H9 (cell line): Measurements from ENCODE around the gene DNAH5. TPM values are rescaled to one million over a fixed set of nuclear protein-coding genes. Genes with fewer than 3 reads are reported as not detected.

ENCODE experiments used
- DNase-seq: peaks from one replicate; pipeline ENCODE4 v3.0.0-alpha.2; 2017
- H2AFZ ChIP-seq: one replicate; pipeline ENCODE4 v1.6.1; 2013; ENCODE audit warnings: mild to moderate bottlenecking, low read length, control low read depth, moderate library complexity
- H2AK5ac ChIP-seq: 2 replicates; pipeline ENCODE4 v1.6.1; 2013; ENCODE audit warnings: low read length, control low read depth, mixed read lengths; ENCODE audit not compliant: insufficient read length
- H2BK120ac ChIP-seq: one replicate; pipeline ENCODE4 v1.6.1; 2013; ENCODE audit warnings: low read depth, mild to moderate bottlenecking, low read length, control low read depth, inconsistent platforms; ENCODE audit not compliant: poor library complexity, severe bottlenecking
- H2BK12ac ChIP-seq: 2 replicates; pipeline ENCODE4 v1.6.1; 2013; ENCODE audit warnings: low read length, control low read depth, mixed read lengths, low read depth; ENCODE audit not compliant: insufficient read length
- H2BK15ac ChIP-seq: 2 replicates; pipeline ENCODE4 v1.6.1; 2013; ENCODE audit warnings: low read depth, low read length, control low read depth
- H2BK20ac ChIP-seq: one replicate; pipeline ENCODE4 v1.6.1; 2013; ENCODE audit warnings: low read depth, mild to moderate bottlenecking, low read length, control low read depth, inconsistent platforms; ENCODE audit not compliant: poor library complexity, severe bottlenecking
- H2BK5ac ChIP-seq: 2 replicates; pipeline ENCODE4 v1.6.1; 2013; ENCODE audit warnings: low read length, control low read depth, mixed read lengths; ENCODE audit not compliant: insufficient read length
- H3K14ac ChIP-seq: 2 replicates; pipeline ENCODE4 v1.6.1; 2013; ENCODE audit warnings: low read length, control low read depth; ENCODE audit not compliant: insufficient read depth
- H3K18ac ChIP-seq: 2 replicates; pipeline ENCODE4 v1.6.1; 2013; ENCODE audit warnings: low read depth, mild to moderate bottlenecking, mixed read lengths, low read length, control low read depth; ENCODE audit not compliant: insufficient read length
- H3K23ac ChIP-seq: 2 replicates; pipeline ENCODE4 v1.6.1; 2013; ENCODE audit warnings: low read length, control low read depth, mixed read lengths, low read depth; ENCODE audit not compliant: insufficient read length
- H3K23me2 ChIP-seq: 2 replicates; pipeline ENCODE4 v1.6.1; 2013; ENCODE audit warnings: low read depth, mild to moderate bottlenecking, mixed read lengths, low read length, control low read depth; ENCODE audit not compliant: insufficient read length, poor library complexity, severe bottlenecking
- H3K27ac ChIP-seq: 2 replicates; pipeline ENCODE4 v1.5.1; 2013; ENCODE audit warnings: low read length, control low read depth, mixed read lengths, low read depth; ENCODE audit not compliant: insufficient read length
- H3K27me3 ChIP-seq: 2 replicates; pipeline ENCODE4 v1.6.1; 2013; ENCODE audit warnings: low read length, control low read depth, inconsistent platforms; ENCODE audit not compliant: insufficient read depth
- H3K4ac ChIP-seq: 2 replicates; pipeline ENCODE4 v1.6.1; 2013; ENCODE audit warnings: low read depth, mild to moderate bottlenecking, control low read depth, inconsistent platforms, low read length, moderate library complexity
- H3K4me1 ChIP-seq: 2 replicates; pipeline ENCODE4 v1.6.1; 2013; ENCODE audit warnings: low read length, control low read depth, inconsistent platforms; ENCODE audit not compliant: insufficient read depth
- H3K4me2 ChIP-seq: 2 replicates; pipeline ENCODE4 v1.6.1; 2013; ENCODE audit warnings: low read length, control low read depth, mixed read lengths; ENCODE audit not compliant: insufficient read length, insufficient read depth
- H3K56ac ChIP-seq: 2 replicates; pipeline ENCODE4 v1.6.1; 2013; ENCODE audit warnings: low read depth, mild to moderate bottlenecking, mixed read lengths, low read length, control low read depth; ENCODE audit not compliant: insufficient read length
- H3K79me1 ChIP-seq: 2 replicates; pipeline ENCODE4 v1.6.1; 2013; ENCODE audit warnings: low read depth, mild to moderate bottlenecking, moderate library complexity, low read length, control low read depth, inconsistent platforms; ENCODE audit not compliant: insufficient read depth, poor library complexity, severe bottlenecking
- H3K79me2 ChIP-seq: 2 replicates; pipeline ENCODE4 v1.6.1; 2013; ENCODE audit warnings: low read length, control low read depth, inconsistent platforms; ENCODE audit not compliant: insufficient read depth
- H3K9ac ChIP-seq: 2 replicates; pipeline ENCODE4 v1.6.1; 2013; ENCODE audit warnings: low read length, control low read depth, mixed read lengths; ENCODE audit not compliant: insufficient read length; ENCODE audit errors: extremely low read depth
- H3K9me3 ChIP-seq: one replicate; pipeline ENCODE4 v1.6.1; 2013; ENCODE audit warnings: low read depth, low read length, inconsistent platforms; ENCODE audit not compliant: control insufficient read depth
- H3T11ph ChIP-seq: one replicate; pipeline ENCODE4 v1.6.1; 2013; ENCODE audit warnings: mild to moderate bottlenecking, low read length, control low read depth, inconsistent platforms
- H4K20me1 ChIP-seq: one replicate; pipeline ENCODE4 v1.6.1; 2013; ENCODE audit not compliant: control insufficient read depth, insufficient read length, insufficient read depth
- H4K5ac ChIP-seq: 2 replicates; pipeline ENCODE4 v1.6.1; 2013; ENCODE audit warnings: low read depth, mild to moderate bottlenecking, mixed read lengths, low read length, control low read depth; ENCODE audit not compliant: insufficient read length
- H4K8ac ChIP-seq: replicated peaks from 2 replicates; pipeline ENCODE4 v1.6.1; 2013; ENCODE audit warnings: low read length, control low read depth, mixed read lengths, low read depth; ENCODE audit not compliant: insufficient read length
- H4K91ac ChIP-seq: 2 replicates; pipeline ENCODE4 v1.6.1; 2013; ENCODE audit warnings: low read depth, mild to moderate bottlenecking, moderate library complexity, mixed read lengths, low read length, control low read depth; ENCODE audit not compliant: insufficient read length
- H3K27ac Mint-ChIP-seq, 3 experiments: 2 replicates in 2 of 3; 3 replicates in 1 of 3; pipeline ENCODE4 v1.8.0; 2020 to 2021; ENCODE audit warnings: mixed read lengths in 3 of 3, mild to moderate bottlenecking in 1 of 3, moderate library complexity in 1 of 3
- H3K27me3 Mint-ChIP-seq: 2 replicates; pipeline ENCODE4 v1.8.0; 2021; ENCODE audit warnings: low read depth, mild to moderate bottlenecking, moderate library complexity, mixed read lengths
- H3K36me3 Mint-ChIP-seq, 3 experiments: 2 replicates in 2 of 3; 3 replicates in 1 of 3; pipeline ENCODE4 v1.8.0; 2020 to 2021; ENCODE audit warnings: low read depth in 3 of 3, mixed read lengths in 3 of 3; ENCODE audit not compliant: insufficient read depth in 1 of 3
- H3K4me1 Mint-ChIP-seq, 2 experiments: 2 replicates each; pipeline ENCODE4 v1.8.0; 2020; ENCODE audit warnings: mixed read lengths in 2 of 2
- H3K4me3 Mint-ChIP-seq, 2 experiments: 2 replicates in 1 of 2; 3 replicates in 1 of 2; pipeline ENCODE4 v1.8.0; 2020 to 2021; ENCODE audit warnings: mild to moderate bottlenecking in 2 of 2, mixed read lengths in 2 of 2, moderate library complexity in 1 of 2
- H3K9me3 Mint-ChIP-seq, 2 experiments: 2 replicates in 1 of 2; 3 replicates in 1 of 2; pipeline ENCODE4 v1.8.0; 2020; ENCODE audit warnings: mild to moderate bottlenecking in 2 of 2, mixed read lengths in 2 of 2, moderate library complexity in 1 of 2
- total RNA-seq: library from RNA; stranded (reverse); gene quantifications from 2 replicates; pipeline ENCODE4 v1.2.1, GENCODE V29; 2021
- TF ChIP-seq, protein P1 (sequence below): fragments of 200-600 bp; sonication (generic); conservative IDR thresholded peaks from 3 replicates; pipeline ENCODE4 v1.8.0; 2021; ENCODE audit warnings: antibody characterized with exemption, mild to moderate bottlenecking

Gene DNAH5
- total RNA-seq, 1 experiment from 2014 or later: 0.50 TPM

DNA sequence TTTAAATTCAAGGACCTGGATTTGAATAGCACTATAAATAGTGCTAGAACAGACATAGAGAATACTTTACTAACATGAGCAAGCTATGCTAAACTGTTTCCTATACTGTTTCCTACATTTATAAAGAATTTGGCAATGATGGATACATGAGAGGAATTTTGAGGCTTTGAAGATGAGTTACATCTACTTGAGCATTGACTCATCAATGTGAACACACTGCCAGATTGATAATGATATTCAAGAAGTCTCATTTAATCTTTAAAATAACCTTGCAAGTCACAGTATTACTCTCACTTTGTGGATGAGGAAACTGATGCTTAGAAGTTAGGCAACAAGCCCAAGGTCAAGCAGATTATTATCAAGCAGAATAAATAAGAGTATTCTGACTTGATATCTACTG lies 281.9 kb downstream of the DNAH5 start:
- Histone ChIP-seq H3K56ac (no peak overlapping the region), H3K4me2 (no peak overlapping the region), H2BK5ac (no peak overlapping the region), H2AK5ac (no peak overlapping the region), H4K5ac (no peak overlapping the region), H2BK15ac (no peak overlapping the region), H3K79me2 (no peaks in the 10 kb centered on the region), H2BK120ac (no peak overlapping the region), H3K23me2 (no peaks in the 10 kb centered on the region), H3K18ac (no peak overlapping the region), H3K9me3 (no peaks in the 10 kb centered on the region), H3K27me3 (no peaks in the 10 kb centered on the region; the same call in 1 of the 2 replicates), H3K27ac (no peak overlapping the region), H3T11ph (no peak overlapping the region), H3K4me1 (no peaks in the 10 kb centered on the region), H3K14ac (no peak overlapping the region), H4K91ac (no peak overlapping the region), H3K79me1 (no peaks in the 10 kb centered on the region), H4K20me1 (no peaks in the 10 kb centered on the region), H2BK20ac (no peak overlapping the region), H2AFZ (no peak overlapping the region), H2BK12ac (no peak overlapping the region), H3K23ac (no peak overlapping the region), H3K9ac (no peak overlapping the region), H4K8ac (no peak overlapping the region), H3K4ac (no peak overlapping the region)
- no peak overlapping the region for H3K4me3 Mint-ChIP-seq
- no peak for DNase-seq
- H3K27ac Mint-ChIP-seq: no peak overlapping the region
- H3K4me1 Mint-ChIP-seq: 0 out of 4 replicates have a peak, but pooled peaks cover 0 to 5% of the 10 kb centered on the region in 2 experiments
- no peaks in the 10 kb centered on the region for H3K9me3 Mint-ChIP-seq
- TF ChIP-seq, protein P1, sequence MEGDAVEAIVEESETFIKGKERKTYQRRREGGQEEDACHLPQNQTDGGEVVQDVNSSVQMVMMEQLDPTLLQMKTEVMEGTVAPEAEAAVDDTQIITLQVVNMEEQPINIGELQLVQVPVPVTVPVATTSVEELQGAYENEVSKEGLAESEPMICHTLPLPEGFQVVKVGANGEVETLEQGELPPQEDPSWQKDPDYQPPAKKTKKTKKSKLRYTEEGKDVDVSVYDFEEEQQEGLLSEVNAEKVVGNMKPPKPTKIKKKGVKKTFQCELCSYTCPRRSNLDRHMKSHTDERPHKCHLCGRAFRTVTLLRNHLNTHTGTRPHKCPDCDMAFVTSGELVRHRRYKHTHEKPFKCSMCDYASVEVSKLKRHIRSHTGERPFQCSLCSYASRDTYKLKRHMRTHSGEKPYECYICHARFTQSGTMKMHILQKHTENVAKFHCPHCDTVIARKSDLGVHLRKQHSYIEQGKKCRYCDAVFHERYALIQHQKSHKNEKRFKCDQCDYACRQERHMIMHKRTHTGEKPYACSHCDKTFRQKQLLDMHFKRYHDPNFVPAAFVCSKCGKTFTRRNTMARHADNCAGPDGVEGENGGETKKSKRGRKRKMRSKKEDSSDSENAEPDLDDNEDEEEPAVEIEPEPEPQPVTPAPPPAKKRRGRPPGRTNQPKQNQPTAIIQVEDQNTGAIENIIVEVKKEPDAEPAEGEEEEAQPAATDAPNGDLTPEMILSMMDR: no peak
- no peaks in the 10 kb centered on the region for H3K36me3 Mint-ChIP-seq
- no peaks in the 10 kb centered on the region; the same call in none of the 2 replicates for H3K27me3 Mint-ChIP-seq
